GM12891 (cell line): ENCODE measurements around the gene THADA.
"Not testable (repeated sequence)": the region's sequence is repeated elsewhere in the genome, so short reads cannot be mapped to it uniquely, and the experiment has no call there.

Experiments used
- POLR2A ChIP-seq: IDR thresholded peaks from 2 replicates; pipeline ENCODE4 v1.6.1; 2011; ENCODE audit warnings: low read depth, low read length, control low read depth
- POLR2AphosphoS5 ChIP-seq: IDR thresholded peaks from 2 replicates; pipeline ENCODE4 v1.6.1; 2011; ENCODE audit warnings: low read depth, low read length, control low read depth
- SPI1 ChIP-seq: IDR thresholded peaks from 2 replicates; pipeline ENCODE4 v1.6.1; 2011; ENCODE audit warnings: low read depth, low read length, control low read depth
- TAF1 ChIP-seq: IDR thresholded peaks from 2 replicates; pipeline ENCODE4 v1.6.1; 2011; ENCODE audit warnings: low read depth, low read length, control low read depth

DNA sequence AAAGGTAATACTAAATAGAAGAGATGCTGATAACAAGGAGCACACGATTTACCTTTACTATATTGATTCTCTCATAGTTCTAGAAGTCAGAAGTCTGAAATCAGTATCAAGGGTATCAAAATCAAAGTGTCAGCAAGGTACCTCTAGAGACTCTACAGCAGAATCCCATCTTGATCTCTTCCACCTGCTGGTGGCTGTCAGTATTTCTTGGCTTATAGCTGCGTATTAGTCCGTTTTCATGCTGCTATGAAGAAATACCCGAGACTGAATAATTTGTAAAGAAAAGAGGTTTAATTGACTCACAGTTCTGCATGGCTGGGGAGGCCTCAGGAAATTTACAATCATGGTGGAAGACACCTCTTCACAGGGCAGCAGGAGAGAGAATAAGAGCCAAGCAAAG, 149.1 kb downstream of the THADA start:
- TF ChIP-seq POLR2A, POLR2AphosphoS5, TAF1, SPI1: not testable (repeated sequence)
